Adrenal gland (tissue), 12 donors: ENCODE measurements around the gene MYOM1. TPM values are rescaled to one million over a fixed set of nuclear protein-coding genes. Genes with fewer than 3 reads are reported as not detected.

ENCODE experiments used
- DNase-seq, 7 donors: peaks; one replicate each; pipeline ENCODE4 v3.0.0-alpha.2; 2019 to 2020
- H3K27ac ChIP-seq, 5 donors: fragments of 200-600 bp; sonication (generic) in 4 of 5; 1 replicate in 3 of 5; 2 replicates in 2 of 5; pipeline versions ENCODE4 v1.5.1 to v1.8.0; 2016 to 2020; ENCODE audit warnings: mild to moderate bottlenecking in 1 of 5
- H3K27me3 ChIP-seq: fragments of 200-600 bp; 2 replicates; pipeline ENCODE4 v1.8.0; 2021
- H3K36me3 ChIP-seq, 2 donors: fragments of 200-600 bp; replicated peaks in 1 of 2; 1 replicate in 1 of 2; 2 replicates in 1 of 2; pipeline versions ENCODE4 v1.5.1 to v1.8.0; 2018 to 2022
- H3K4me1 ChIP-seq, 2 donors: fragments of 200-600 bp; replicated peaks in 1 of 2; 1 replicate in 1 of 2; 2 replicates in 1 of 2; pipeline versions ENCODE4 v1.5.1 to v1.8.0; 2018 to 2021
- H3K4me3 ChIP-seq, 4 donors: fragments of 200-600 bp; sonication (generic) in 3 of 4; one replicate each; pipeline ENCODE4 v1.5.1; 2016 to 2018
- H3K9me3 ChIP-seq, 3 donors: fragments of 200-600 bp; sonication (generic) in 1 of 3; replicated peaks in 1 of 3; 1 replicate in 2 of 3; 2 replicates in 1 of 3; pipeline versions ENCODE4 v1.5.1 to v1.8.0; 2016 to 2021
- CTCF ChIP-seq, 6 experiments: fragments of 450-650 bp in 4 of 6; fragments of 200-600 bp in 2 of 6; sonication (generic) in 1 of 6; IDR thresholded peaks; 1 replicate in 5 of 6; 2 replicates in 1 of 6; pipeline versions ENCODE4 v1.5.1 to v1.8.0; 2016 to 2021; ENCODE audit warnings: antibody characterized with exemption in 6 of 6, mild to moderate bottlenecking in 2 of 6, moderate library complexity in 1 of 6
- POLR2A ChIP-seq, 2 donors: fragments of 450-650 bp; IDR thresholded peaks; one replicate each; pipeline ENCODE4 v1.6.1; 2017; ENCODE audit warnings: antibody characterized with exemption in 2 of 2, mild to moderate bottlenecking in 2 of 2, moderate library complexity in 1 of 2
- WGBS, 4 donors: extraction: QIAGEN DNeasy Blood & Tissue Kit in 2 of 4; methylation state at CpG; one replicate each; pipeline versions ENCODE4 v1.1.5 to v1.1.7; 2013 to 2017; 5-methylcytosine and 5-hydroxymethylcytosine counted together
- intact Hi-C, 2 donors: fragments of 100-400 bp; cut with DNase I; formaldehyde crosslinking; loops; one replicate each; pipeline versions ENCODE4 v1.14.1 to v1.15.0; 2022 to 2023
- polyA plus RNA-seq, 3 donors: library from polyadenylated mRNA; stranded (reverse); fragments of 200-250 nt in 2 of 3; fragments of 350-450 nt in 1 of 3; fragmentation: Illumina TruSeq in 1 of 3; extraction: RNeasy Lipid Tissue Mini Kit (QIAGEN cat#74804) in 1 of 3; gene quantifications; one replicate each; pipeline ENCODE4 v1.2.3, GENCODE V29; 2013 to 2014
- total RNA-seq, 9 donors: library from RNA; depleted of rRNA in 4 of 9; stranded (reverse); fragments of >200 nt in 4 of 9; fragments of 120-200 nt in 1 of 9; fragmentation: NEBNext Ultra II Directional in 1 of 9; extraction: Animal tissue kit (Norgen Biotek cat#: 25700) in 1 of 9; gene quantifications; one replicate each; pipeline versions ENCODE4 v1.1.0 to v1.2.4, GENCODE V29; 2013 to 2023
- donor health status: healthy with polysubstance abuse.
- donor health status: Bipolar disorder and iron deficiency.
- donor health status: DM: yes; HTN: yes; CAD: no.
- donor health status: DM: no; HTN: no; CAD: no.
- donor health status: DM: no; HTN: no; CAD: no.
- donor health status: DM: yes; HTN: yes; CAD: no.

Gene MYOM1
- total and polyA plus RNA-seq, 12 donors = 1.3 to 70.0 (median 2.9) TPM

DNA sequence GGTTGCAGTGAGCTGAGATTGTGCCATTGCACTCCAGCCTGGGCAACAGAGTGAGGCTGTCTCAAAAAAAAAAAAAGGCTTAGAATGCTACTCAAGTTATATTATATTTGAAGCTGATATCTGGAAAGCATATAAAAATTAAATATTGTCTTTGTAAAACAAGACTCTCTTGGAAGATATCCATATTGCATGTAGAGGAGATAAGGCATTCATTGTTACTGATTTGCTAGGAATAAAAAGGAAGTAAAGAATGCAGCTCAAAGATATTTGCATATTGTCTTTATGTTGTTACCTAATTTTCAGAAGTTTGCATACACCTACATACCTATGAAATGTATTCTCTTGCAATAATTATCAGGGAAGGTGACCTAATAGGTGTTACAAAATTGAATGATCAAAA is 79.4 kb downstream of the MYOM1 start:
- H3K27me3 ChIP-seq = no peaks in the 10 kb centered on the region
- H3K36me3 ChIP-seq = no peaks in the 10 kb centered on the region
- H3K4me1 ChIP-seq = no peaks in the 10 kb centered on the region
- DNase-seq = no peak
- H3K4me3 ChIP-seq = no peak overlapping the region
- TF ChIP-seq CTCF (IDR thresholded peaks at IDR 0.05) (no peak), POLR2A (IDR thresholded peaks at IDR 0.05) (no peak)
- no peak overlapping the region for H3K27ac ChIP-seq
- no peaks in the 10 kb centered on the region for H3K9me3 ChIP-seq
- intact Hi-C loops = no loop called here

GRCh38 chr18:3139406-3139805 is 80.4 kb downstream of the MYOM1 start:
- Histone ChIP-seq H3K9me3 (no peaks in the 10 kb centered on the region), H3K4me3 (no peak overlapping the region), H3K27me3 (no peaks in the 10 kb centered on the region), H3K4me1 (no peaks in the 10 kb centered on the region), H3K27ac (no peak overlapping the region), H3K36me3 (no peaks in the 10 kb centered on the region)
- no peak for DNase-seq
- intact Hi-C loops = no loop called here
- TF ChIP-seq POLR2A (IDR thresholded peaks at IDR 0.05) (no peak), CTCF (IDR thresholded peaks at IDR 0.05) (no peak)
- WGBS, 4 donors = 85 to 95% (median 89%) methylated on average over 5 of the region's 5 CpGs

GRCh38 chr18:3138274-3138975 is 81.3 kb downstream of the MYOM1 start:
- H3K36me3 ChIP-seq = no peaks in the 10 kb centered on the region
- intact Hi-C loops = no loop called here

GRCh38 chr18:3135536-3135935 is 84.2 kb downstream of the MYOM1 start:
- TF ChIP-seq POLR2A (IDR thresholded peaks at IDR 0.05) (no peak), CTCF (IDR thresholded peaks at IDR 0.05) (no peak)
- Histone ChIP-seq H3K4me1 (no peaks in the 10 kb centered on the region), H3K9me3 (no peaks in the 10 kb centered on the region), H3K27ac (no peak overlapping the region), H3K4me3 (no peak overlapping the region), H3K36me3 (no peaks in the 10 kb centered on the region), H3K27me3 (no peaks in the 10 kb centered on the region)
- intact Hi-C loops = no loop called here
- DNase-seq = no peak
- 89 to 96% (median 91%) methylated on average over 10 of the region's 10 CpGs for WGBS, 4 donors

More at GRCh38 chr18:3138274-3138975, 81.3 kb downstream of the MYOM1 start:
- no peaks in the 10 kb centered on the region for H3K9me3 ChIP-seq
- H3K4me1 ChIP-seq = no peaks in the 10 kb centered on the region
- TF ChIP-seq CTCF (IDR thresholded peaks at IDR 0.05) (no peak), POLR2A (IDR thresholded peaks at IDR 0.05) (no peak)
- no peaks in the 10 kb centered on the region for H3K27me3 ChIP-seq
- no peak overlapping the region for H3K4me3 ChIP-seq
- peak in 1 of 7 donors; percentile 29 for DNase-seq
- WGBS, 4 donors = 55 to 65% (median 60%) methylated on average over 11 of the region's 11 CpGs
- no peak overlapping the region for H3K27ac ChIP-seq
